Inflammatory macrophage treated with lipopolysaccharide for 1 hour (primary cell): ENCODE data around the gene CPA1.

Experiments used
- DNase-seq, 2 donors: peaks; one replicate each; pipeline ENCODE4 v3.0.0-alpha.2; 2020 to 2022

Gene CPA1

DNA sequence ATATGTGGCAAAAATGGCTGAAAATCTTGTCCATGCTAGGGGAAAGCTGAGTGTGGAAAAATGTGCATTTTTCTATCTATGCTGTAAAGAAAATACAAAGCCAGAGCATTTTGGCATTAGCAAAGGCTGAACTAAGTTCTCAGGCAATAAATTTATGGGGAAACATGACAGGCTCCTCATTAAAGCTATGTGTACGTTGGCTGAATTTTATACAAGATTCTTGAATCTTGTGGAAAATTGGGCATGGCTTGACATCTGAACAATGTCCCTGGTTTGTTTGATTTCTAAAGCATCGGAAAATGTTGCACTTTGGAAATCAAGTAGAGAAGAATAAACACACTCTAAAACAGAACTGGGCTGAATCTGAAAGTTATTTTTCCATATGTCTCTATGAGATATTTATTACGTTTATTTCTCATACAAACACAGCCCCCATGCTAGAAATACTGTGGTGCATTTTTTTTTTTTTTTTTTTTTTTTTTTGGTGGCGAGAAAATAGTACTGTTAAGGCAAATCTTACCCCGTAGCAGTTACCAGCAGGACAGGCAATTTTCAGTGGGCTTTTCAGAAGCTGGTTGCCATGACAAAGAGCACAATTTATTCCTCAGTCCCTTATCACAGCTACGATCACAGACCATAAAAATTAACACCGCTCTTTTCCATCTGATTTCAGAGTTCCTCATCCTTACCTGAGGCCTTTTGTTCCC lies 16.9 kb downstream of the CPA1 start:
- DNase-seq = no peak

DNA sequence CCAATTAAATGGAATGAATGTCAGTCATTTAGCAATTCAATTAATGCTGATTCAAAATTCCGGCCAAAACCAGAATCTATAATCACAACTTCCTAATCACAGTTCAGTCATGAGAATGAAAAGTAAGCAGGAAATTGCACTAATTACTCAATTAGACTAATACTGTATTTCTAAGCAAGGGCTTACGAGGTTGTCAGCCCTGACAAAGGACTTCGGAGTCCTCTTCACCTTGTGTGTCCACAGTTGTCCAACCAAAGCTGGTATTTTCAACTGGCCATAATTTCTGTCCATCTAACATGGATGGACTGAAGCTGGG lies 17.4 kb downstream of the CPA1 start:
- no peak for DNase-seq

DNA sequence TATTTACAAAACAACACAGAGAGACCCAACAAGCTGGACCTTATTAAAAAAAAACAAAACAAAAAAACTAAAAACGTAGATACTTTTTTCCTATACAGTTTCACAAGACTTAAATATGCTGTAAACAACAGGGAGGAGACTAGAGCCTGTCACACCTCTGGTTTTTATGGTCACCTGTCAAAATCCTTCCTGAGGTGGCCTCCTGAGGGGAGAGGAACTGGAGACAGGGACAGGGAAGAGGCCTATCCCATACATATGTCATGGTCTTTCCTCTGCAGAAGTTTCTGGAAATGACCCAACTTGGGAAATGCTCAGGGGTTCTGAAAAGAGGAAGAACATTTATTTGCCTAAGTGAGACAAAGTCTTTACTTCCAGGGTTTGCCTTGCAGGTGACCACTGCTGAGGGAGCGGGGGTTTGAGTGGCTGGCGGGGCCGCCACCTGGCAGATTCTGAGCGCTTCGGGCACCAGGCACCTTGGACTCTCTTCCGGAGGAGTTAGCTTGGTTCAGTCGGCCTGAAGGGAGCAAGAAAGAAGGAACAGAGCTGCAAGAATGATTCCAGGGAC lies 18.3 kb downstream of the CPA1 start:
- peak; percentile 37 to 52 for DNase-seq

DNA sequence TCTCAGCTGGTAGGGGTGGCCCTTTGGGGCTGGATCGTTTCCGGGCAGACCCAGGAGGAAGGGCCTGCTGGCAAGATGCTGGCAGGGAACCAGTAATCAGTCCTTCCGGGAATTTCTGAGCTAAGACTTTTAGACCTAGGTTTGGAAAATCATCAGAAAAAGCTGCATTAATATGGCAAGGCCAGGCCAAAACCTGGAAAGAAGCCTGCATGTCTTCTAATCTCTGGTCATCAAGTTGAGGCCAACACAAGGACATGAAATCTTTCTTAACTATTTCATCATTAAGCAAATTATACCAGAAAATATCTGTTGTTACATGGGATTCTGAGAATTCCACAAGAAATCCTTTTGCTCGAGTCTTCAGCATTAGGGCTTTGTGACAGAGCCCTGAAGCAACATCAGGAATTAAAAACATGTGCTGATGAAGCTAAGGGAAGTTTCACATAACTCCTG lies 19.9 kb downstream of the CPA1 start:
- DNase-seq = no peak

DNA sequence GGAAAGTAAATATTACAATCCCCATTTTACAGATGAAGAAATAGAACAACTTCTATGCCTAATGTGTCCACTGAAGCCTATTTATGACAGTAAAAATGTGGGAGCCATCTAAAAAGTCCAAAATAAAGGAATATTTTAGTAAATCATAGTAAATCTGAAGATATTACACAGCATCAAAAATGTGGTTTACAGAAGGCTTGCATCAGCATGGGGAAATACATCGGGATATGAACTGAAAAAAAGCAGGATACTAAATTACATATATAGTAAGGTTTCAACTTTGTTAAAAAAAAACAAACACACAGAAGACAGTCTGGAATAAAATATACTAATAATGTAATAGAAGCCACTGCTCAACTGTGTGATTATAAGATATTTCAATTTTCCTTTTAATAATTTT lies 20.8 kb downstream of the CPA1 start:
- no peak for DNase-seq

DNA sequence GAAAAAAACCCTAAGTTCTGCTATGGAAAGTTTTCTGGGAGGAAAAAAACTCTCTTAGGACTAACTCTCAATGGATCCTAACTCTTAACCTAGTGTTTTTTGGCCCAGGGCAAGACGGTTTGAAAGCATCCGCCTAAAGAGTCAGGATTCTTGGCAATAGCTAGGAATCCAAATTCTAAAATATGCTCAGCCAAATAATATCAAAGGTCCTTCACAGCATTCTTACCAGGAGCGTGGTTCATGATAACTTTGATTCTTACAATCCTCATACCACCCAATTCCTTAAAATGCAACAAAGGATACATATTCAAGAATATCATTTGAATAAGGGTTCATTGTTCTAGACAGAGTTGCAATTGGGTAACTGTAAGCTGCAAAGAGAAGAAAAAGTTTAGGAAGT lies 21.3 kb downstream of the CPA1 start:
- no peak for DNase-seq

DNA sequence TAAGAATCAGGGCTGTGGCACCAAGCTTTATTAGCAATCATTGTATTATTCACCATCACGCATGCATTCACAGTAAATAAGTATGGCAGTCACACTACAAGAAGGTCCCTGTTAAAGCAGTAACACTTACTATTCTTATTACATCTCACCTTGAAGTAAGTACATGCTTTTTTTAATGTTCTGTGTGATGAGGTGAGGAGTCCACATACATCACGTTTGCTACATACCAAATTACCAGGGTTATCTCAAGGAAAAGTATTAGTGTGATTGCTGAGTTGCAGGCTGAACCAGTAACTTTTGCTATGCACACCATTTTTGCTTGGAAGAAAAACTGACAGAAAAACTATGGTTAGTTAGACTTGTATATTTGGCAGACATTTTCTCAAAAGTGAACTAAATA lies 24.7 kb downstream of the CPA1 start:
- no peak for DNase-seq

DNA sequence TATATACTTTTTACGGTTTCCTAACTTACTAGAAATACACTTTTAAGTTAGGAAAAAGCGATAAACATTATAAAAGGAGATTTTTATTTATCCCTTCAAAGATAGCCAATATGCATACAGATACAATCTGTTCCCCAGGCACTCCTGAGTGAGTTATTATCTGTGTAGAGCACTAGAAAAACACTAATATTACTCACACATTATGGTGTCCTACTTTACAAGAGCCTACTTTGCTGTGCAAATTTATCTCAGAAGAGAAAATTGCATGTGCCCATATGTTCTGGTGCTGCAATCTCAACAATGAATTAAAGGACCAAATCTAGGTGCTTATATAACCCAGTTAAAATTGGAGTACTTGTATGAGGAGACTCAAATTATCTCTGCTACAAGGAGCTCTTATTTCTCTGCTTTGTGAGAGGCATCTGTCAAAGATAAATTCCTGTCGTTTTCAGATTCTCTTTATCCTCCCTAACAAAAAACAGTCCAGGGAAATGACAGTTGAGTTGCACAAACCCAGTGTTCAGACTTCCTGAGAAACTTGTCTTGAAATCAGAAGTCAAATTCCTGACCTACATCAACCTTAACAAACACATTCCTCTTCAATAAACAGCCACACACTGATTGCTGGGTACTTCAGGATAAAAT lies 28.9 kb downstream of the CPA1 start:
- DNase-seq = no peak

DNA sequence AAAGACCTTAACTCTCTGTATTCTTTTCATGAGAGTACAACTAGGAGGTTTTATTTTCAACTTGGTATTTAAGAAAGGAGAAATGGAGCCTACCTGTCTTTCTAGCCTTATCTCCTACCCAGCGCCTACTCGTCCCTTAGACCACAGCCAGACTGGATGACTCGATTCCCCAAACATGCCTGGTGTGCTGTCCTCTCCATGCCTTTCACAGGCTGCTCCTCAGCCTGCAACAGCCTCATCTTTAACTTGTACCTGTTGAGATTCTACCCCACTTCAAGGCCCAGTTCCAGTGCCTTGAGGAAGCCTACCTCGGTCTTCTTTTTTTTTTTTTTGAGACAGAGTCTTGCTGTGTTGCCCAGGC lies 29.4 kb downstream of the CPA1 start:
- no peak for DNase-seq

DNA sequence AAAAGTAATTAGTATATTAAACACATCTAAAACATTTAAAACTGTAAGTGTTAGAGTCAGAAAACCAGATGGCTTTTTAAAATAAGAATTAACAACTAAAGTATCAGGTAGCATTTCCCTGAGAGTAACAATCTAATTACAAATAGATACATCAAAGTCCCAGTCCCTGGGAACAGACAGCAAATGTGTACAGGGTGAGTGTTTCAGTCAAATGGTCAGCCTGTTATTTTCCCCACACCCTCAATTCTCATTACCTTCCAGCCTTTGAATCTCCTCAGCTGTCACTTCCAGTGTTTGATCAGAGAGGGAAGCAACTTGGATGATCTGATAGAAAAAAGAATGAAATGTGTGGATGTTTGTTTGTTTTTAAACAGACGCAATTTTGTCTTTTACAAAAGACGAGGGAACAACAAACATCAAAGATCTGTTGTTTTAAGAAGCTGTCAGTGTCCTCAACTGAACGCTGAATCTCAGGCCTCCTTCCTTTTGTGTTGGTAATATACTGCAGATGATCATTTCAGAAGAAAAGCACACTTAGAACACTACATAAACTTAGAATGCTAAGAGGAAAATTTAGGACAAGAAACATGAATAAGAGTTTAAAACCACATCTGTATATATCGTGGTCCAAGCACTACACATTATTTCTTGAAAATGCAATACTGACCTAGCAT lies 30.7 kb downstream of the CPA1 start:
- no peak for DNase-seq

DNA sequence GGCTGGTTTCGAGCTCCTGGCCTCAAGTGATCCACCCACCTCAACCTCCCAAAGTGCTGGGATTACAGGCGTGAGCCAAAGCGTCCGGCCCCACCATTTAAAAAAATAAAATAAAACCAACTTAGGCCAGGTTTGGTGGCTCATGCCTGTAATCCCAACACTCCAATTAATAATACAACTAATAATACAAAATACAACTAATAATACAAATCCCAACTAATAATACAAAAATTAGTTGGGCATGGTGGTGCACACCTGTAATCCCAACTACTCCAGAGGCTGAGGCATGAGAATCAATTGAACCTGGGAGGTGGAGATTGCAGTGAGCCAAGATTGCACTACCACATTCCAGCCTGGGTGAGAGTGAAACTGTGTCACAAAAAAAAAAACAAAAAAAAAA lies 32.9 kb downstream of the CPA1 start:
- no peak for DNase-seq

DNA sequence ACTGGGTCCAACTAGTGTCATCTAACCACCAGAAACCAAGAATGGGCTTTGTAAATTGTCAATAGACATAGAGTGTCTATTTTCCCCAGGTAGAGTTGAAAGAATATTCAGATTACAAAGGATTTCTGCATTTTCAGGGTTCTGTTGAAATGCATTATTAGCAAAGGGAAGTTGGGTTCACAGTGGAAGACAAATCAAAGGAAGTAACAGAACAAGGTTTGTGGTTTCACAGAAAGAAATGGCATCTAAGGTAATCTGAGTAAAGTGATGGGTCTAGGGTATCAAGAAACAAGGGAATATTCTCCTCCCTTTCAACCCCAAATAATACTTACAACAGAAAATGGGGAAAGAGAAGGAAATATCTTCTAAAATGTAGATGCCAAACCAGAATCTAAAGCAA lies 34.7 kb downstream of the CPA1 start:
- no peak for DNase-seq

DNA sequence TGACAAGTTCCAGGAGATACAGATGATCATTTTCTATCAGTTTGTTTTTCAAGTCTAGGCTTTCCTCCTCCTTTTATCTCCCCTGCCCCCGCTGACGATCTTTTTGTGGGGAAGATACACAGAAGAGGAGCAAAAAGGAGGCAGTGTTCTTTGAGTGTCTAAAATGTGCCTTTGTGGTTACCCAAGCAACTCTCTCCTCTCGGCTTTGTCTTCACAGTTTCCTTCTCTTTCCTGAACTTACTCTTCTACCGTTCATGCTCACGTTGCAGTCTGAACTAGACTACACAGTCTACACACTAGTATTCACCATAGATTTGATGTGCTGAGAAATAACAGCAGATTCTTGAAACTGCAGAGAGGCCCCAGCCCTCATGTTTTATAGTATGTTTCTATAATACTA lies 36.9 kb downstream of the CPA1 start:
- DNase-seq = no peak

DNA sequence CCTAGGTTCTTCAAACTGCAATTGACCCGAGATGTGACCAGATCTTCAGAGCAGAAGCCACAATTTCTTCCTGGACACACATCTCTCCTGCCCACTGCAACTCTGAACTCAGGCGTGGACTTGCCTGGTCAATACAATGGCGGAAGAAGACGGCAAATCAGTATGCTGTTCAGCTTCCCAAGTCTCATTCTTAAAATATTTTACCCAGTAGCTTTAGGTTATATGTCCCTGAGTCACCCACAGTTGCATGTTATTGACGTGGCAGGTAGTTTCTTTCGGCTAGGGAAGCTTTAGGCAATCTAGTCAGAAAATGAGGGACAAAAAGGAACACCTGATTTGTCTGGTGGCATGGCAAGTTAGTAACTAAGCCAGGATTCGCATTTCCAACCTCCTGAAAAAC lies 38.0 kb downstream of the CPA1 start:
- DNase-seq = no peak

DNA sequence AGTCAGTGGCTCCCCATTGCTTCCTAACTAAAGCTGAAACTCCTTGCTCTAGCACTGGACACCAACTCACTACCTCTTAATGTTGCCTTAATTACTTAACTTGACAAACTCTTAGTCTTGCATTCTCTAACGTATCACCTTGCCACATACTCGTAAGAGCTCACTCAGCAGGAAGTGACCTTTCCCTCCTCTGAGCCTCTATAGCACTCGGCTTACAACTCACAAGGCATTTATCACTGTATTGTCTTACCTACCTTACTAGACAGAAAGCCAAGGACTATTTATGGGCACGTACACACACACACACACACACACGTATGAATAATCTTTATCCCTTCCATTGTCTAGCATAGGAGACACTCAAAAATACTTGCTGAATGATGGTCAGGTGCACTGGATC lies 39.4 kb downstream of the CPA1 start:
- DNase-seq = no peak

DNA sequence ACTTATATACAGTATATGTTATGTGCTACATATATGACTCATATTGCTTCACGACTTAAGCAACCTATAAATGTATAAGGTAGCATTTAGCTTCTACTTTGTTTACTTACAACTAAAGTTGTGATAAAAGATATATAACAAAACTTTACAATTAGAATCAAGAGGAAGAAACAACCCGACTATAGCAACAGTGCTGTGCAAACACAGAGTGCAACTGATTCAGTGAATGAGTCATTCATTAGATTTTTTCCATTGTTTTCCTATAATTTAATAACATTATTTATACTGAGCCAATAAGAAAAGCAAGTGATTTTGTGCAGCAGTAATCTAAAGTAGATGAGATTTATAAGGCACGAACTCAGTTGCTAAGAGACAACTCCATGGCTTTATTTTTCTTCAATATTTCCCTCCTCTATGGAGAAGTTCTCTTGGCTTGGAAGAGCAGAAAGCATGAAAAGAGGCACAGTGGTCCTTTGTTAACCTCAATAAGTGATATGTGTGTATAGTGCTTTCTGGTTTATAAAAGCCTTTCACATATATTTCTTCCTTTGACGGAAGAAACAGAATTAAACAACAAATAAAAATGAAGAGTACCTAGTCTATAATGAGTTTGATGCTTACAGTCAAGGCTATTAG lies 40.8 kb downstream of the CPA1 start:
- DNase-seq = no peak

DNA sequence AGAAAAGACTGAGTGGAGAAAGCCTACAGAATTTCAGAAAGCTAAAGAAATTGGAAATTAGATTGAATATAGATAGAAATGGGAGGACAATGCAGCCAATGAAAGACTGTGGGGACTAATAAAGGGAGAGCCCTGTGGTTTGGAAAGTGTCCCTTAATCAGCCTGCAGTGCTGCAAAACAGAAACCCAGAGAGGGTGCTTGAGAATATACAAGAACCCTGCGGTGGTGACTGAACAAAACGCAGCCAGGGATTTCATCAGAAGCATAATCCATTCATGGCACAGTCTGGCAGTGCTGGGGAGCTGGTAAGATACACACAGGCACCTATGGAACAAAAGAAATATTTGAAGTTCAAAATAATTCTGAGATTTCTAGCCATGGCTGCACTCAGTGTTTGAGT lies 41.4 kb downstream of the CPA1 start:
- DNase-seq = no peak

DNA sequence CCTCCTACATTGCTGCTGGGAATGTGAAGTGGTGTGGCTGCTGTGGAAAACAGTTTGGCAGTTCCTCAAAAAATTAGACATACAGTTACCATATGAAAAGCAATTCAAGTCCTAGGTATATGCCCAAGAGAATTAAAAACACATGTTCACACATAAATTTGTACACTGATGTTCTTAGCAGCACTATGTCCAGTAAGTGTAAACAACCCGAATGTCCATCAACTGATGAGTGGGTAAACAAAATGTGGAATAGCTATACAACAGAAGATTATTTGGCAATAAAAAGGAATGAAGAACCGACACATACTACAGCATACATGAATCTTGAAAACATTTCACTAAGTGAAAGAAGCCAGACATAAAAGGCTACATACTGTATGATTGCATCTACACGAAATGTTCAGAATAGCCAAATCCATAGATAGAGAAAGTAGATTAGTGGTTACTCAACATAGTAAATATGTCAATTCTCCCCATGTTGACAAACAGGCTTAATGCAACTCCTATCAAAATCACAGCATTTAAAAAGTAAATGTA lies 43.3 kb downstream of the CPA1 start:
- DNase-seq = no peak

DNA sequence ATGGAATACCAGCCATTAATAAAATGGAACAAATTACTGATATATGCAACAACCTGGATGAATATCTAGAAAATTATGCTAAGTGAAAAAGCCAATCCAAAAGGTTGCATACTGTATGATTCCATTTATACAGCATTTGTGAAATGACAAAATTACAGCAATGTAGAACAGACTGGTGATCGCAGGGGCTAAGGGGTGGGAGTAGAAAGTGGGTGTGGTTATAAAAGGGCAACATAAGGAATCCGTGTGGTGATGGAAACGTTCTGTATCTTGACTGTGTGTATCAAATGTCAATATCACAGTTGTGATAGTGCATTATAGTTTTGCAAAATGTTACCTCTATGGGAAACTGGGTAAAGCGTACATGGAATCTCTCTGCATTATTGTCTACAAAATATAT lies 45.5 kb downstream of the CPA1 start:
- DNase-seq = no peak

DNA sequence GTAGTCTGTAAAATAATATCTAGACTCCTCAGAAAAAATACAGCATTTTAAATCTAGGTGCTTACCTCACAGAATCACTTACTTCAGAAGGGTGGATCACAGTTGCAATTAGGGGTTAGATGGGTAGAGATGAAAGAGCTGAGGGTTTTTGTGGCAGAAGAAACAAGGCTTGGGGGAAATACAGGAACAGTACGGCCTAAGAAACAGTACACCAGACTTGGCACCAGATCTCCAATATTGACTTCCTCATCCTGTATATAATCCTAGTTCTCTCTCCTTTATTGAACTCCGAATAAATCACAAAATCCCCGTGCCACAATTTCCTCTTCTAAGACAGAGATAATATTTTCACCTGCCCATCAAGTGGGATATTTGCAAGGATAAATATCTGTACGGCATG lies 46.3 kb downstream of the CPA1 start:
- DNase-seq = no peak

DNA sequence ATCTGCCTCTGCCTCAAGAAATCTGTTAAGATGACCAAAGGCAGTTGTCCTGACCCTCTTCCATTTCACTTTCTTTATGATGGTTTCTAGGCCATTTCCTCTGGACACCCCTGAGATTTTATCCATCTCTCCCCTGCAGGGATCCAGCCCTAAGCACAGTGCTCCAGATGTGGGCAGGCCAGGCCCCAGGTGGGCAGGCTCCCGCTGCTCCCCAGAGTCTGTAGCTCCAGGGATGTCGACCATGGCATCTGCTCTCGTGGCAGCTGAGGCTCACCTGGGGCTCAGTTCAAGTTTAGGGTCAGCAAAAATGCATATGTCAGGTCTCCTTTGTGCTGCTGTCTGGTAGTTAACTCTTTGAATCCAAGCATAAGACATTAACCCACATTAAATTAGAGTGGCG lies 48.7 kb downstream of the CPA1 start:
- no peak for DNase-seq

DNA sequence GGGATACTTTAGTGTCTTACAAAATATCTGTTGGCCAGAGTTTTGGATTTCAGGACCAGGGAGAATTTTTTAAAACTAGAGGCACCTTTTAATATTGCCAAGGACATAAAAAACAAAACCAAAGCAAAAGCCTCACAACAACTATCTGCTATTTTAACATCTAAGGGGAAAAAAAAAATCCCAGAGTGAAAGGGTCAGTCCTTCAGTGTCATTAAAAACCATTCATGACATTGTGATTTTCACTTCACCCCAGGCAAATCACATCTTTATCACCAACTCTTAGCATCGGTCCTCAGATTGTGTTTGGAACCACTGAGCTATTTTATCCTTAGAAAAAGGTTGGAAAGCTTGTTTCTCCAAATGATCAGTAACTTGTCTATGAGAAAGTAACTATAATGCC lies 49.8 kb downstream of the CPA1 start:
- no peak for DNase-seq

DNA sequence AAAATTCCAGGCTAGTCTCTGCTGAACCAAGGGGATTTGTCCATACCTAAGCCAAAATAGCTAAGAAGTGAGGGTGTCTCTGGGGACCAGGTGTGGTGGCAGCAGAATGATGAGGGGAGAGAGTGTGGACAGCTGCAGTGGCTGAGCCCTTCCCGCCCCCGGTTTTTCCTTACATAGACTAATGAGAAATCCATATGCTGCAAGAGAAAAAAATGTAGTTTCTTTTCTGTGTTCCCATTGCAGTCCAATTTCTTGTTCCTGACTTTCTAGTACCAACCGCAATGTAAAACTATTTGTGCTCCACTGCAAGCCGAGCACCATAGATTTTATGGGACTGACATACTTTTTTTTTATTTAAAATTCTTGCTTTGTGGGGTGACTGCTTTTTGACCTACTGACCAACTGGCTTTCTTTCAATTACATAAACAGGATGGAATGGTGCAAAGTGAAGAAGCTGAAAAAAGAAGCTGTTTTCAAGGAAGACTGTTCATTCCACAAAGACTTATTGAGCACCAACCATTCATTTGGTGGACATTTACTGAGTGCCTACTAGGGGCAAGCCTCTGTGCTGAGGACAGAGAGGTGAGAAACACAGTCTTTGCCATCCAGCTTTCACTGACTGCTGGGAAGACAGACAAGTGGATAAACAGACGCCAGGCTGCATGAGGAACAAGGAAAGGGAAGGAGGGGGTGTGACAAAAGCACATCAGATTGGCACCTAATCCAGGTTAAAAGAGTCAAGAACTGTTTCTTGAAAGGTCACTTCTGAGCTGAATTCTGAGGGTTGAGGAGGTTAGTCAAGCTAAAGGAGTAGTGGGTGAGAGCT lies 50.8 kb downstream of the CPA1 start:
- DNase-seq = peak; percentile 43 to 46
